ENCODE data around the gene TUBA4A.
"Not testable (repeated sequence)": the region's sequence is repeated elsewhere in the genome, so short reads cannot be mapped to it uniquely, and the experiment has no call there.

The TUBA4A gene

DNA sequence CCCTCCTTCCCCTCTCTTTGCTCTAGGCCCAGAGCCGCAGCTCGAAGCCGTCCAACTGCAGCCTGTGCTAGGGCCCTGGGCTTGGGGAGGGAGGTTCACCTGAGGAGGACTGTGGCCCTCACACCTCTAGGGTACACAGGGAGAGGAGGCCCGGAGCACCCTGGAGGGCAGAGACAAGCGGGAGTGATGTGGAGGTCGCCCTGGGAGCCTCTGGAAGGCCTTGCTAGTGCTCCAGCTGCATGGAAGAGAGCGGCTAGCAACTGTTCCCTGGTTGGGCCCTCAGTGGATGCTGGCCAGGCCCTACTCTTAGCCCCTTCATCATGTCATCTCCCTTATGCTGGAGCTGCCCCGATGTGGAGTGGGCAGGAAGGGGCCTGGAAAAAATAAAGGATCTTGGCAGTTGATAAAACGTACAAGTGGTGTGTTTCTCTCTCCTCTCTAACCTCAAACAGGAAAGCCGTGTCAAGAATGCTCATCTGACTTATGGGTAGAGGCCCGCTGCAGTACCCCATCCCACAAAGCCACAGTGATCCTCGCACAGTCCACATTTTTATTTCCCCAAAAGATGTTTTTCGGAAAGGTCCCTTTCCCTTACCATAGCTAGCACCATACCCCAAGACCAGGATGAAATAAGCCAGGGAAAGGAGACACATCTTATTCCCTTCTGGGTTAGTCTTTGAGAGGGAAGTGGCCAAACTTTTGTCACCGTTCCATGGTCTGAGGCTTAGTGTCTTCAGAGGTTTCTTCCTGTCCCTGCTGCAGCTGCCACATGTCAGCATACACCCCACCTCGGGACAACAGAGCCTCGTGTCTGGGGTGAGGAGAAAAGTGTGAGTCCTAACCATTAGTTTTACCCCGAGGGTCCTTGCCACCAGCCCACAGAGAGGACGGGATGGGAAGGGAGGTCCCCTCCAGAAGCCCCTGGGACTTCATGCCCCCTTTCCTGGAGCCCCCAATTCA is 44.2 kb downstream of the TUBA4A start:
- DNase-seq = no peak

DNA sequence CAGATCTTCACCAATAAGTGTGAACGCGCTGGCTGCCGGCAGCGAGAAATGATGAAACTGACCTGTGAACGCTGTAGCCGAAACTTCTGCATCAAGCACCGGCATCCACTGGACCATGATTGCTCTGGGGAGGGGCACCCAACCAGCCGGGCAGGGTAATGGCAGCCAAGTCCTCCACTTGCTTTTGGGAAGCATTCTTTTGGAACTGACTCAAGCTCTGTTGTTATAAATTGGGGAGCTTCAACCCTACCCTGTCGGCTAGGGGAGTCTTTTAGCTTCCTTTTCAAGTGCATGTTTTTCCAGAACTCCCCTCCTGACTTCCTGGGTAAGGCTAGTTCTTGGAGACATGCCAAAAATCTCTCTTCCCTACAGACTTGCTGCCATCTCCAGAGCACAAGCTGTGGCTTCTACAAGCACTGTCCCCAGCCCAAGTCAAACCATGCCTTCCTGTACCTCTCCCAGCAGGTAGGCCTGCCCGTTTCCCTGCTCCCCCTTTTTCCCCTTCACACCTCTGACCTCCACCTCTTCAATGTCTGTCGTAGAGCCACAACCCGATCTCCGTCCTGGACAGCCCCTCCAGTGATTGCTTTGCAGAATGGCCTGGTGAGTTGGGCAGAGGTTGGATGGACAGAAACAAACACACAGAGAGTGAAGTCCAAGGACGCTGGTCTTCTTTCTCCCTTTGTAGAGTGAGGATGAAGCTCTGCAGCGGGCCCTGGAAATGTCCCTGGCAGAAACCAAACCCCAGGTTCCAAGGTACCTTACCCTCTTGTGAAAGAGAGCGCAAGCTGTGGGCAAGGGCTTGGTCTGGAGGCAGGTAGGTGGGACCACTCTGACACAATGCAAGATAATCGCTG is 45.6 kb downstream of the TUBA4A start:
- peak; percentile 50 for DNase-seq

DNA sequence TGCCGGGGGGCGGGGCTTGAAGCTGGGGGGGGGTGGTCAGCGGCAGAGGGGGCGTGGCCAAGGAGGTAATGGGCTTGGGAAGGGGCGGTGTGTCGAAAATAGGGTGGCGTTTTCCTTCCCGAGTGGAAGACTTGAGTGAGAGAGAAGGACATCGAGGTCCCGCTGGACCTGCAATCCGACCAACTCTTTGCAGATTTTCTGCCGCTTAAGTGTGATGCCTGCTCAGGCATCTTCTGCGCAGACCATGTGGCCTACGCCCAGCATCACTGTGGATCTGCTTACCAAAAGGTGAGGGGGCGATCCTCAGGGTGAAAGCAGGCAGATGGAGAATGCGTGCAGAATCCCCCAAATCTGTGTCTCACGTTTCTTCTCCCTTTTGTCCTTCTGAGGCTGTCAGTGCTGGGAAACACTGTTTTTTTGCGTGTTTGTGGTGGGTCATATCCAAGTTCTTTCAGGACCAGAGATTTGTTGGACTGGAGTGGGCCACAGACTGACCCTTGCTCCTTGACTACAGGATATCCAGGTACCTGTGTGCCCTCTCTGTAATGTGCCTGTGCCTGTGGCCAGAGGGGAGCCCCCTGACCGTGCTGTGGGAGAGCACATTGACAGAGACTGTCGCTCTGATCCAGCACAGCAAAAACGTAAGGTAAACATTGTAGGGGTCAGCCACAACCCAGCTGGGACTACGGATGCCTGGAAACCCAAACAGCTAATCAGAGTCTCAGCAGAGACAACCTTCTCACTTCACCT is 46.4 kb downstream of the TUBA4A start:
- DNase-seq = no peak

DNA sequence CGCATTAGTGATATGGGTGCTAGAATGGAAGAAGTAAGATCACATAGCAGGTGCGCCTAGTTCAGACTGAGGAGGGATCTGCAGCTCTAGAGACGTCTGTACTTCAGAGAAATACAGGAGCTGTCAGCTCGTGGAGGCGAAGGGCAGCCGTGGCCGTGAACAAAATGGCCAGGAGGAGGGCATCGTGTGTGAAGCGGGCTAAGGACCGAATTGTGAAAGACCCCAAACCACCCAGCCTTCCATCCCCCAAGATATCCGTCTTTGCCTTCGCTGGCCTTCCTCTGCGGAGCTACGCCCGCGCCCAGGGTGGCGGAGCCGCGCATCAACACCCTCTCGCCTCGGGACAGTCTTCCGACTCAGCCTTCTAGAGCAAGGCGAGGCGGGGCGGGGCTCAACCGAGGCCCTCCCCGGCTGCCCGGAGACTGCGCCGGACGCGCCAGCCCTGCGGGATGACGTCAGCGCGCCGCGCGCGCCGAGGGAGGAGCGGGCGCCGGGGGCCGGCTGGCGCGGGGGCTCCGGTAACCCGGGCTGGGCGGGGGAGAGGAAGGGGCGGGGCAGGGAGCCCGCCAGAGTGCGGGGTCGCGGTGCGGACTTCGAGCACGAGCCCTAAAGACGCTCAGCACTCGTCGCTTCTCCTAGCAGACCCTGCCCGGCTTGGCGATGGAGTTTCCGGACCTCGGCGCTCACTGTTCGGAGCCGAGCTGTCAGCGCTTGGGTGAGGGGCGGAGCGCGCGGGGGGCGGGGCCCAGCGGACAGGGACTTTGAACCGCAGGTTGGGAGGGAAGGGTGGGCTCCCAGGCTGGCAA is 47.2 kb downstream of the TUBA4A start, which contains the start of gene ZFAND2B:
TSS of gene ZFAND2B (plus strand) at position 455 of the 806 bp plus-strand sequence. CDS start at position 661, 206 bp downstream.
- peak; percentile 93 for DNase-seq

DNA sequence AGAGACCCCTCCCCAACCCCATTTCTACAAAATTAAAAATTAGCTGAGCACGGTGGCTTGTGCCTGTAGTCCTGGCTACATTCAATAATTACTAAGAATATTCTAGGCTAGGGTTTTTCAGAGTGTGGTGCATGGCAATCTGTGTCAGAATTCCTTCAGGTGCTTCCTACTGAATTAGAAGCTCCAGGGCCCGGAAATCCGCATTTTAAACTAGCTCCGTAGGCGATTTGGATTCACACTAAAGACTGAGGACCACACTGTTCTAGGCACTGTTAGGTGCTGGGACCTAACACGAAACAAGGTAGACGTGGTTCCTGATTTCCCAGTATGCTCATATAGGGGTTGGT is 47.8 kb downstream of the TUBA4A start:
- DNase-seq = no peak

DNA sequence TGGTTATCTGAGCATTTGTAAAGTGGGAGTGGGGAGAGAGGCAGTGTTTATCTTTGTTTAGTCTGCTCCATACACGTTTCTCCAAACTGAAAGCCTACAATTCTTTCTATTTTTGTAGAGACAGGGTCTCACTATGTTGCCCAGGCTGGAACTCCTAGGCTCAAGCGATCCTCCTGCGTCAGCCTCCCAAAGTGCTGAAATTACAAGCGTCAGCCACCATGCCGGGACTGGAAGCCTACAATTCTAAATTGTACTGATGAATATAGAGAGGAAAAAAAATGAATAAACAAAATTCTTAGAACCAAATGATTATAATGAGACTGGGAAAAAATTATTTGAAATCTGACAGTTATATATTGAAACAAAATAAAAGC is 48.6 kb downstream of the TUBA4A start:
- no peak for DNase-seq

DNA sequence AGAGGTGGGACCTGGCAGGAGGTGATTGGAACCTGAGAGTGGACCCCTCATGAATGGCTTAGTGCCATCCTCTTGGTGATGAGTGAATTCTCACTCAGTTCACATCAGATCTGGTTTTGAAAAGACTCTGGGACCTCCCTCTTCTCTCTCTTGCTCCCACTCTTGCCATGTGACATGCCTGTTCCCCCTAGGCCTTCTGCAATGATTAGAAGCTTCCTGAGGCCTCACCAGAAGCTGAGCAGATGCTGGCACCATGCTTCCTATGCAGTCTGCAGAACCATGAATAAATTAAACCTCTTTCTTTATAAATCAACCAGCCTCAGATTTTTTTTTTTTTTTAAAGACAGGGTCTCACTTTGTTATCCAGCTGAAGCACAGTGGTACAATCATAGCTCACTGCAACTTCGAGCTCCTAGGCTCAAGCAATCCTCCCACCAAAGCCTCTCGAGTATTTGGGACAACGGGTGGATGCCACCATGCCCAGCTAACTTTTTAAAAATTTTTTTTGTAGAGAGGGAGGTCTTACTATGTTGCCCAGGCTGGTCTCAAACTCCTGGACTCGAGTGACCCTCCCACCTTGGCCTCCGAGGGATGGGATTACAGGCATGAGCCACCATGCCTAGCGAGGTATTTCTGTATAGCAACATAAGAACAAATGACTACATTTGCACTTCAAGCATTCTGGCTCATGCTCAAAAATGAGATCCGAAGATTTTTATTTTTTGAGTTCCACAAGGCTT is 49.1 kb downstream of the TUBA4A start:
- no peak for DNase-seq

DNA sequence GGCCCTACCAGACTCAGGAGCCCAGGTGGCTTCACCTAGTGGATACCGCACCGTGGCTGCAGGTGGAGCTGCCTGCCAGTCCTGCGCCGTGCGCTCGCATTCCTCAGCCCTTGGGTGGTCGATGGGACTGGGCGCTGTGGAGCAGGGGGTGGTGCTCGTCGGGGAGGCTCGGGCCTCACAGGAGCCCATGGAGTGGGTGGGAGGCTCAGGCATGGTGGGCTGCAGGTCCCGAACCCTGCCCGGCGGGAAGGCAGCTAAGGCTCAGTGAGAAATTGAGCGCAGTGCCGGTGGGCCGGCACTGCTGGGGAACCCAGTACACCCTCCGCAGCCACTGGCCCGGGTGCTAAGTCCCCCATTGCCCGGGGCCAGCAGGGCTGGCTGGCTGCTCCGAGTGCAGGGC is 52.4 kb downstream of the TUBA4A start:
- DNase-seq = not testable (repeated sequence)

DNA sequence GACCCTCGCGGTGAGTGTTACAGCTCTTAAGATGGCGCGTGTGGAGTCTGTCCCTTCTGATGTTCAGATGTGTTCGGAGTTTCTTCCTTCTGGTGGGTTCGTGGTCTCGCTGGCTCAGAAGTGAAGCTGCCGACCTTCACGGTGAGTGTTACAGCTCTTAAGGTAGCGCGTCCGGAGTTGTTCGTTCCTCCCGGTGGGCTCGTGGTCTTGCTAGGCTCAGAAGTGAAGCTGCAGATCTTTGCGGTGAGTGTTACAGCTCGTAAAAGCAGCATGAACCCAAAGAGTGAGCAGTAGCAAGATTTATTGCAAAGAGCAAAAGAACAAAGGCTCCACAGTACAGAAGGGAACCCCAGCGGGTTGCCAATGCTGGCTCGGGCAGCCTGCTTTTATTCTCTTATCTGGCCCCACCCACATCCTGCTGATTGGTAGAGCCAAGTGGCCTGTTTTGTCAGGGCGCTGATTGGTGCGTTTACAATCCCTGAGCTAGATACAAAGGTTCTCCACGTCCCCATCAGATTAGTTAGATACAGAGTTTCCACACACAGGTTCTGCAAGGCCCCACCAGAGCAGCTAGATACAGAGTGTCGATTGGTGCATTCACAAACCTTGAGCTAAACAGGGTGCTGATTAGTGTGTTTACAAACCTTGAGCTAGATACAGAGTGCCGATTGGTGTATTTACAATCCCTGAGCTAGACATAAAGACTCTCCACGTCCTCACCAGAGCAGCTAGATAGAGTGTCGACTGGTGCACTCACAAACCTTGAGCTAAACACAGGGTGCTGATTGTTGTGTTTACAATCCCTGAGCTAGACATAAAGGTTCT is 53.0 kb downstream of the TUBA4A start:
- DNase-seq = peak; percentile 22

Measured in NCI-H69 (cell line).